ENCODE measurements around the gene UBE2J1.

Gene UBE2J1

DNA sequence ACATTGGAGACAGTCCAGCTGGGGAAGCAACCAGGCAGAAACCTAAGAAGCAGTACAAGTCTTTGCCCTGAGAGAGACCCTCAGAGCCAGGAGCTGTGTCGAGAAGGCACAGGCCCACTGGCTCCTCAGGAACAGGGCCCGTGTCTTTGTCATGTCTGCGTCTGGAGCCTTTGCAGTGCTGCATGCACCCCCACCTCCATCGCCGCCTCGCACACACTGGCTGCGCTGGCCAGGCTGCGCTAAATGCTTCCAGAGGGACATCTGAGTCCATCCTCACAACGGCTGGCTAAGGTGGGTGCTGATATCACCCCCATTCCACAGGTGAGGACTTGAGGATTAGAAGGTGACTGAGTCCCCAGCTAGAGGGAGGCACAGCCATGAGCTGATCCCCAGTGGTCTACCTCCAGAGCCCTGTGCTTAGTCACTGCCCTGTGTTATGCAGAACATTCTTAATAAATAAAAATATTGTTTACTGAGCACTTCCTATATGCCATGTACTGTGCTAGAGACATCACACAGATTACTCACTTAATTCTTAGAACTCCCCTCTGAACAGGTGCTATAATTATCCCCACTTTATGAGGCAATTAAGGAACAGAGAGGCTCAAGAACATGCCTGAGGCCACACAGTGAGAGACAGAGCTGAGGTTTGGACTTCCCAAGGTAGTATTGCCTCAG, 65.0 kb downstream of the UBE2J1 start:
- DNase-seq, result no peak

DNA sequence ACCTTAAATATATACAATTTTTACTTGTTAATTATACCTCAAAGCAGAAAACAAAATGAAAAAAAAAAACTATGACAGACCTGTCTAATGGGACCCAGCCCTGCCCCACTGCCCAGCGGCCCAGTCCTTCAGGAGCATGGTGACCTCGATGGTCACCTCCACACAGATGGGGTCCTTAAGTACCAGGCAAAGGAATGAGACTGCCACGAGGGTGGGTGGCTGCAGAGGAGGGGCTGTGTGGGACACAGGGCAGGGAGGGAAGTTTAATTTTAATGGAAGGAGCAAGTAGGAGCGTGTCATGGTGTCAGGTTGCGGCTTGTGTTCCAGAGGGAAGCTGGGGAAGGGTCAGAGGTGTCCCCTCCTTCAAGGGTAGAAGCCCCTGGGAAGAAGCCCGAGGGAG, 66.0 kb downstream of the UBE2J1 start:
- no peak for DNase-seq

DNA sequence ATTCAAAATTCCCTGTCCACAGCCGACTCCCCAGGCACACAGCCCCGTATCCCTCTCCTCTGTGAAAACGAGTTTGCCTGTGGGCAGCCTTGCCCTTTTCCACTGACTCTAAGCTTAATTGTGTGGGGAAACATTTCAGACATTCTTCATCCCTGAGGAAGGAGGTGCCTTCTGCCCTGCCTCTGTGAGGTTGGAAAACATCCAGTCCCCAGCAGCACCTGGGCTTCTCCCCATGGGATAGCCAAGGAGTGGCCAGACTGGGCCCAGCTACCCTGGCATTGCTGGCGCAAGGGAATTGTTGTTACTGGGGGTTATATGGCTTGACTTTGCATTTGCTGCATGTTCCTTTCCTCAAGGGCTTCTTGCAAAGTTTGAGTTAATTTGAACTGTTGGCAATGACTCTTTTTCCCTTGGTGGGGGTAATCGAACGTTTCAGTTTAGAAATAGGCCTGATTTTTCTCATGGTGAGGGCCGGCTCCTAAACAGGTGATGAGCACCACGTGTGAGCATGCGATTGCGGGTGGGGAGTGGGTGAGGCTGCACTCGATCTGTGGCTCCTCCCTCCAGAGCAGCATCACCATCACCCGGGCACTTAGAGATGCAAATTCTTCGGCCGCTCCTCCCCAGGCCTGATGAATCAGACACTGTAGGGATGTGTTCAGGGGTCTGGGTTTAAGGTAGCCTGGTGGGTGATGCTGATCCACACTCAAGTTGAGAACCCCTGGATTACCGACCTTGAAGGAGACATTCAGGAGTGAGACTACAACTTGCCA, 67.4 kb downstream of the UBE2J1 start:
- DNase-seq, result no peak

DNA sequence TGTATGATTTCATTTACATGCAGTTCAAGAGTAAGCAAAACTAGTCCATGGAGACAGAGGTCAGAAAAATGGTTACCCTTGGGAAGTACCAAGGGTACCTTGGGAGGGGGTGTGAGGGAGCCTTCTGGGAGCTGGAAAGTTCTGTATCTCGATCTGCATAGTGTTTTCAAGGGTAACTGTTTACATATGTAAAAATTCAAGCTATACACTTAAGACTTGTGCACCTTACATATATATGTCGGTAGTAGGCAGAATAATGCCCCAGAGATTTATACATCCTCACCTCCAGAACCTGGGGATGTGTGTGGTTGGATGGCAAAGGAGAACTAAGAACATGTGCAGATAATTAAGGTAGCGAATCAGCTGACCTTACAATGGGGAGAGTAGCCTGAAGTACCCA, 68.4 kb downstream of the UBE2J1 start:
- DNase-seq, result no peak

DNA sequence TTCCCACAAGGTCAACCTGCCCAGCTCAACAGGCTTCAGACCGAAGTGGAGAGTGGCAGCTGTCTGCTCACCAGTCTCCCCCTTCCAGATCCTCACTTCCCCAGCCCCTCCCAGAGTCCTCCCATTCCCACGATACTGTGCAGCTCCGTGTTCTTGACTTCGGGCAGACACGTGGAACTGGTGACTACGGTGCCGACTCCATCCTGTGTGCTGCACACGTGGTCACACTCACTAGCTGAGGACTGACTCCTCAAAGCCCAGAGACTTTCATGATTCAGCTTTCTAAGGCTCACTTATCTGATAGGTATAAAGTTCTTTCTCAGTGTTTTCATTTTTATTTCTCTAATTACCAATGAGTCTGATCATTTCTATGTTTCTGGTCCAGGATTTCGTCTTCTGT, 69.8 kb downstream of the UBE2J1 start:
- no peak for DNase-seq

DNA sequence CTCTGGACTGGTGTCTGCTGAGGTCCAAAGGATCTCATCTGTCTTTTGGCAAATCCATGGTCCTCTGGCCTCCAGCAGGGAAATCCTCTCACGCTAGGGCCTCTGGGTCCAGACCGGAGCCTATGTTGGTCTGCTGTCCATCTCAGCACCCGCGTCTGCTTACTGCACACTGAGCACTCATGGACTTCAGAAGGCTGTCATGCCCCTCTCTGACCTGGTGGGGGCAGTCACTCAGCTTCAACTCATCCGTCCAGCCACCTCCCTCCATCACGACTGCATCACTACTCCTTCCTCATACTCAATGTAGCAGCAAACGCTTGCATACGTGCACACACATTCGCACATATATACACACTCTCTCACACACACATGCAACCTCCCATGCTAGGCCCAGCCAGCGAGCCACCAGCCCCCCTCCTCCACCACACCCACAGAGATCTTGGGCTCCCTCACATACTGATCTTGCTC, 70.7 kb downstream of the UBE2J1 start:
- DNase-seq, result peak; percentile 80

DNA sequence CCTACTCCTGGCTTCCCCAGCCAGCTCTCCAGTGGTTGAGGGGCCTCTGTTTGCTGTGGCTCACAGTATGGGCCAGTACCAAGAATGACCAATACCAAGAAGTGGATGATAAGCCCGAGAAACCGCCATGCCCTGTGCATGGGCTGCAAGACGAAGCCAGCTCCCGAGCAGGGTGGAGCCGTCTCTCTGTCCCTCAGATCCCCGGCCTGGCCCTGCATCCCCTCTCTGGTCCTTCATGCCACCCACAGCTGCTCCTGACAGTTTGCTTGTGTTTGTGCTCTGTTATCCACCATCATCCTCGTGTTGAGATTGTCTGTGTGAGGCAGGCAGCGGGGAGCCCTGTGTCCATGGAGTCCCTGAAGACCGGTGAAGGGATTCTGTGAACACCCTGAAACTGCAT, 73.6 kb downstream of the UBE2J1 start:
- DNase-seq, result no peak

Data from hematopoietic multipotent progenitor cell treated with erythropoietin and hydrocortisone succinate and interleukin-3 and kit ligand, for 4 days (in vitro differentiated cells).